RCC 7860 (cell line): ENCODE data around the gene RTCB.

Experiments
- DNase-seq: peaks from one replicate; pipeline ENCODE4 v3.0.0-alpha.2; 2015; ENCODE audit warnings: low spot score
- FAIRE-seq: peaks from 2 replicates; lab custom pipeline; 2012; peaks lifted over from hg19 to GRCh38; lab: Jason Lieb, UNC

RTCB gene

GRCh38 chr22:32411829-32412592 lies at the start of gene RTCB:
Gene RTCB, minus strand, starts transcription at chr22:32412247. Its CDS starts 91 bp downstream, at chr22:32412156.
- DNase-seq = peak; percentile 74
- peak; percentile 67 for FAIRE-seq

- FAIRE-seq (no peak), DNase-seq (no peak)
These were observed 45.0 kb upstream of the RTCB start for GRCh38 chr22:32457031-32457430.

GRCh38 chr22:32448980-32449379 lies 36.9 kb upstream of the RTCB start:
- DNase-seq (no peak), FAIRE-seq (no peak)

GRCh38 chr22:32446321-32446720 lies 34.3 kb upstream of the RTCB start:
- no peak for FAIRE-seq
- DNase-seq = no peak

- DNase-seq = peak; percentile 5
- no peak for FAIRE-seq
These were observed 32.0 kb upstream of the RTCB start for GRCh38 chr22:32444068-32444467.

- FAIRE-seq (peak; percentile 85), DNase-seq (no peak)
These were observed 18.3 kb upstream of the RTCB start for GRCh38 chr22:32430352-32430751.

GRCh38 chr22:32426881-32427280 lies 14.8 kb upstream of the RTCB start:
- FAIRE-seq = no peak
- DNase-seq = no peak

- FAIRE-seq = no peak
- no peak for DNase-seq
These were observed 11.6 kb upstream of the RTCB start for GRCh38 chr22:32423664-32424063.

GRCh38 chr22:32422062-32422461 lies 10.0 kb upstream of the RTCB start:
- DNase-seq (no peak), FAIRE-seq (no peak)

GRCh38 chr22:32421484-32421883 lies 9.4 kb upstream of the RTCB start:
- DNase-seq (no peak), FAIRE-seq (no peak)

- DNase-seq (no peak), FAIRE-seq (no peak)
These were observed 5.9 kb upstream of the RTCB start for GRCh38 chr22:32417906-32418305.

- FAIRE-seq = no peak
- no peak for DNase-seq
These were observed 4.6 kb upstream of the RTCB start for GRCh38 chr22:32416556-32417085.

GRCh38 chr22:32414191-32414590 lies 2.1 kb upstream of the RTCB start:
- FAIRE-seq (no peak), DNase-seq (no peak)

- DNase-seq (no peak), FAIRE-seq (no peak)
These were observed 1.7 kb upstream of the RTCB start for GRCh38 chr22:32413719-32414118.

GRCh38 chr22:32411402-32411801 lies 645 bp downstream of the RTCB start:
- DNase-seq (peak; percentile 8), FAIRE-seq (no peak)

GRCh38 chr22:32410459-32410858 lies 1.6 kb downstream of the RTCB start:
- no peak for FAIRE-seq

GRCh38 chr22:32409977-32410376 lies 2.1 kb downstream of the RTCB start:
- no peak for FAIRE-seq
- no peak for DNase-seq

More at GRCh38 chr22:32410459-32410858, 1.6 kb downstream of the RTCB start:
- DNase-seq = no peak

- FAIRE-seq (peak; percentile 57), DNase-seq (peak; percentile 46)
These were observed 4.1 kb downstream of the RTCB start for GRCh38 chr22:32407936-32408335.

- FAIRE-seq = no peak
These were observed 4.7 kb downstream of the RTCB start for GRCh38 chr22:32407312-32407711.

GRCh38 chr22:32404021-32404420 lies 8.0 kb downstream of the RTCB start:
- FAIRE-seq (no peak), DNase-seq (no peak)

More at GRCh38 chr22:32407312-32407711, 4.7 kb downstream of the RTCB start:
- DNase-seq = no peak

GRCh38 chr22:32401486-32401885 lies 10.6 kb downstream of the RTCB start:
- DNase-seq (no peak), FAIRE-seq (no peak)

- DNase-seq (no peak), FAIRE-seq (no peak)
These were observed 15.3 kb downstream of the RTCB start for GRCh38 chr22:32396746-32397145.

- no peak for FAIRE-seq
- no peak for DNase-seq
These were observed 15.8 kb downstream of the RTCB start for GRCh38 chr22:32396255-32396654.
